Skeletal muscle satellite cell (primary cell): ENCODE results near the gene CERS6.

Source experiments
- H3K27me3 ChIP-seq: 2 replicates; pipeline ENCODE4 v1.7.0; 2013; ENCODE audit warnings: low read length; ENCODE audit not compliant: control insufficient read depth, insufficient read depth
- H3K36me3 ChIP-seq: 2 replicates; pipeline ENCODE4 v1.7.0; 2013; ENCODE audit warnings: mild to moderate bottlenecking, control low read depth, low read length; ENCODE audit not compliant: insufficient read depth
- H3K4me1 ChIP-seq: 2 replicates; pipeline ENCODE4 v1.7.0; 2013; ENCODE audit warnings: low read length; ENCODE audit not compliant: control insufficient read depth, insufficient read depth
- H3K4me2 ChIP-seq: 2 replicates; pipeline ENCODE4 v1.7.0; 2013; ENCODE audit warnings: mild to moderate bottlenecking, low read length
- H3K4me3 ChIP-seq: 2 replicates; pipeline ENCODE4 v1.7.0; 2013; ENCODE audit warnings: low read length
- H3K9ac ChIP-seq: 2 replicates; pipeline ENCODE4 v1.7.0; 2013; ENCODE audit warnings: mild to moderate bottlenecking, low read depth, low read length, moderate library complexity
- H3K9me3 ChIP-seq: replicated peaks from 2 replicates; pipeline ENCODE4 v1.7.0; 2013; ENCODE audit warnings: mild to moderate bottlenecking, control low read depth, low read length

Gene CERS6

GRCh38 chr2:168640039-168640438, 184.0 kb downstream of the CERS6 start:
- no peaks in the 10 kb centered on the region for H3K9me3 ChIP-seq
- peaks cover 8% of the 10 kb centered on the region for H3K4me1 ChIP-seq
- H3K27me3 ChIP-seq: no peaks in the 10 kb centered on the region
- H3K4me2 ChIP-seq: no peak overlapping the region
- H3K9ac ChIP-seq: no peak overlapping the region
- peaks cover 4% of the 10 kb centered on the region for H3K36me3 ChIP-seq
- no peak overlapping the region for H3K4me3 ChIP-seq

GRCh38 chr2:168641636-168642035, 185.6 kb downstream of the CERS6 start:
- Histone ChIP-seq H3K4me2 (no peak overlapping the region), H3K36me3 (peaks cover 4% of the 10 kb centered on the region), H3K9ac (no peak overlapping the region), H3K27me3 (no peaks in the 10 kb centered on the region), H3K4me3 (no peak overlapping the region), H3K4me1 (peaks cover 8% of the 10 kb centered on the region), H3K9me3 (no peaks in the 10 kb centered on the region)

- H3K9me3 ChIP-seq: no peaks in the 10 kb centered on the region
- no peak overlapping the region for H3K9ac ChIP-seq
- H3K27me3 ChIP-seq: no peaks in the 10 kb centered on the region
- peaks cover 8% of the 10 kb centered on the region for H3K4me1 ChIP-seq
- no peak overlapping the region for H3K4me2 ChIP-seq
- peaks cover 4% of the 10 kb centered on the region for H3K36me3 ChIP-seq
- no peak overlapping the region for H3K4me3 ChIP-seq
Observed at GRCh38 chr2:168642873-168643272, 186.8 kb downstream of the CERS6 start.

- no peak overlapping the region for H3K9ac ChIP-seq
- H3K4me3 ChIP-seq: no peak overlapping the region
- H3K27me3 ChIP-seq: no peaks in the 10 kb centered on the region
- peaks cover 8% of the 10 kb centered on the region for H3K4me1 ChIP-seq
- H3K36me3 ChIP-seq: peaks cover 4% of the 10 kb centered on the region
- no peaks in the 10 kb centered on the region for H3K9me3 ChIP-seq
- no peak overlapping the region for H3K4me2 ChIP-seq
Observed at GRCh38 chr2:168643979-168644378, 187.9 kb downstream of the CERS6 start.

- H3K4me2 ChIP-seq: no peak overlapping the region
- H3K27me3 ChIP-seq: no peaks in the 10 kb centered on the region
- H3K9ac ChIP-seq: no peak overlapping the region
- H3K4me3 ChIP-seq: no peak overlapping the region
- H3K9me3 ChIP-seq: no peaks in the 10 kb centered on the region
- H3K36me3 ChIP-seq: peaks cover 4% of the 10 kb centered on the region
- no peaks in the 10 kb centered on the region for H3K4me1 ChIP-seq
Observed at GRCh38 chr2:168645696-168646338, 189.7 kb downstream of the CERS6 start.

- H3K9ac ChIP-seq: no peak overlapping the region
- no peak overlapping the region for H3K4me3 ChIP-seq
- H3K36me3 ChIP-seq: no peaks in the 10 kb centered on the region
- no peaks in the 10 kb centered on the region for H3K4me1 ChIP-seq
- no peaks in the 10 kb centered on the region for H3K9me3 ChIP-seq
- no peak overlapping the region for H3K4me2 ChIP-seq
- no peaks in the 10 kb centered on the region for H3K27me3 ChIP-seq
Observed at GRCh38 chr2:168649105-168649504, 193.0 kb downstream of the CERS6 start.

GRCh38 chr2:168649562-168649961, 193.5 kb downstream of the CERS6 start:
- no peaks in the 10 kb centered on the region for H3K27me3 ChIP-seq
- H3K4me3 ChIP-seq: no peak overlapping the region
- H3K4me1 ChIP-seq: no peaks in the 10 kb centered on the region
- no peaks in the 10 kb centered on the region for H3K36me3 ChIP-seq
- H3K9me3 ChIP-seq: no peaks in the 10 kb centered on the region
- no peak overlapping the region for H3K9ac ChIP-seq
- H3K4me2 ChIP-seq: no peak overlapping the region

- no peak overlapping the region for H3K9ac ChIP-seq
- H3K27me3 ChIP-seq: no peaks in the 10 kb centered on the region
- no peaks in the 10 kb centered on the region for H3K4me1 ChIP-seq
- no peaks in the 10 kb centered on the region for H3K9me3 ChIP-seq
- no peak overlapping the region for H3K4me2 ChIP-seq
- no peaks in the 10 kb centered on the region for H3K36me3 ChIP-seq
- H3K4me3 ChIP-seq: no peak overlapping the region
Observed at GRCh38 chr2:168650139-168650538, 194.1 kb downstream of the CERS6 start.

- H3K9me3 ChIP-seq: no peaks in the 10 kb centered on the region
- no peak overlapping the region for H3K4me3 ChIP-seq
- no peaks in the 10 kb centered on the region for H3K36me3 ChIP-seq
- H3K4me2 ChIP-seq: no peak overlapping the region
- H3K27me3 ChIP-seq: no peaks in the 10 kb centered on the region
- H3K4me1 ChIP-seq: no peaks in the 10 kb centered on the region
- H3K9ac ChIP-seq: no peak overlapping the region
Observed at GRCh38 chr2:168650781-168651180, 194.7 kb downstream of the CERS6 start.

- Histone ChIP-seq H3K27me3 (no peaks in the 10 kb centered on the region), H3K9me3 (no peaks in the 10 kb centered on the region), H3K4me3 (no peak overlapping the region), H3K9ac (no peak overlapping the region), H3K4me2 (no peak overlapping the region), H3K4me1 (no peaks in the 10 kb centered on the region), H3K36me3 (no peaks in the 10 kb centered on the region)
Observed at GRCh38 chr2:168652997-168653921, 197.2 kb downstream of the CERS6 start.

GRCh38 chr2:168654705-168655104, 198.6 kb downstream of the CERS6 start:
- H3K4me1 ChIP-seq: no peaks in the 10 kb centered on the region
- H3K36me3 ChIP-seq: no peaks in the 10 kb centered on the region
- no peak overlapping the region for H3K4me2 ChIP-seq
- no peaks in the 10 kb centered on the region for H3K9me3 ChIP-seq
- H3K27me3 ChIP-seq: no peaks in the 10 kb centered on the region
- no peak overlapping the region for H3K9ac ChIP-seq
- no peak overlapping the region for H3K4me3 ChIP-seq
